Measurements from ENCODE around the gene PRUNE2. TPM values are rescaled to one million over a fixed set of nuclear protein-coding genes. Genes with fewer than 3 reads are reported as not detected.

Gene PRUNE2
- total RNA-seq, 2 experiments from 2014 or later, result 0.38 to 0.44 TPM

- BruUV-seq (replicated peaks), result no TSS peak
- Histone ChIP-seq H3K4me1 (ENCODE audit: insufficient read depth, low read length, poor library complexity, severe bottlenecking) (no peaks in the 10 kb centered on the region), H3K27ac (ENCODE audit: low read depth, low read length, poor library complexity, severe bottlenecking) (no peak overlapping the region), H4K20me1 (ENCODE audit: insufficient read depth, low read length) (no peaks in the 10 kb centered on the region), H3K79me2 (ENCODE audit: insufficient read depth, low read depth, low read length) (no peaks in the 10 kb centered on the region), H3K9me2 (ENCODE audit: insufficient read depth, low read length) (no peaks in the 10 kb centered on the region), H3K36me3 (ENCODE audit: insufficient read depth, low read length) (no peaks in the 10 kb centered on the region), H3K4me3 (ENCODE audit: low read depth, low read length, poor library complexity, severe bottlenecking) (no peak overlapping the region), H2AFZ (ENCODE audit: low read length) (no peak overlapping the region), H3K9me3 (ENCODE audit: low read length) (no peaks in the 10 kb centered on the region), H3K4me2 (ENCODE audit: low read length) (no peak overlapping the region)
- POLR2A ChIA-PET, result interaction anchor here (0.6 to 1.1 kb wide), 2 partner anchors 11 to 256 kb away, joined by 3 to 4 read pairs; no protein-coding TSS in a partner anchor
- no peak for DNase-seq (ENCODE audit: low spot score)
- CTCF ChIA-PET (ENCODE audit: unreplicated experiment), result interaction anchor here (0.6 kb wide), 1 partner anchor 202 kb away, joined by 3 read pairs; no protein-coding TSS in a partner anchor
- intact Hi-C loops (cut with micrococcal nuclease; ENCODE audit: unreplicated experiment), result no loop called here
- TF ChIP-seq, protein P1, sequence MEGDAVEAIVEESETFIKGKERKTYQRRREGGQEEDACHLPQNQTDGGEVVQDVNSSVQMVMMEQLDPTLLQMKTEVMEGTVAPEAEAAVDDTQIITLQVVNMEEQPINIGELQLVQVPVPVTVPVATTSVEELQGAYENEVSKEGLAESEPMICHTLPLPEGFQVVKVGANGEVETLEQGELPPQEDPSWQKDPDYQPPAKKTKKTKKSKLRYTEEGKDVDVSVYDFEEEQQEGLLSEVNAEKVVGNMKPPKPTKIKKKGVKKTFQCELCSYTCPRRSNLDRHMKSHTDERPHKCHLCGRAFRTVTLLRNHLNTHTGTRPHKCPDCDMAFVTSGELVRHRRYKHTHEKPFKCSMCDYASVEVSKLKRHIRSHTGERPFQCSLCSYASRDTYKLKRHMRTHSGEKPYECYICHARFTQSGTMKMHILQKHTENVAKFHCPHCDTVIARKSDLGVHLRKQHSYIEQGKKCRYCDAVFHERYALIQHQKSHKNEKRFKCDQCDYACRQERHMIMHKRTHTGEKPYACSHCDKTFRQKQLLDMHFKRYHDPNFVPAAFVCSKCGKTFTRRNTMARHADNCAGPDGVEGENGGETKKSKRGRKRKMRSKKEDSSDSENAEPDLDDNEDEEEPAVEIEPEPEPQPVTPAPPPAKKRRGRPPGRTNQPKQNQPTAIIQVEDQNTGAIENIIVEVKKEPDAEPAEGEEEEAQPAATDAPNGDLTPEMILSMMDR (conservative IDR thresholded peaks at IDR 0.05; ENCODE audit: low read length), result no peak
- TF ChIP-seq EZH2phosphoT487 (IDR thresholded peaks at IDR 0.05; ENCODE audit: borderline replicate concordance, low read depth, low read length), result no peak
Measured at GRCh38 chr9:76693912-76694311, 212.0 kb downstream of the PRUNE2 start.

DNA sequence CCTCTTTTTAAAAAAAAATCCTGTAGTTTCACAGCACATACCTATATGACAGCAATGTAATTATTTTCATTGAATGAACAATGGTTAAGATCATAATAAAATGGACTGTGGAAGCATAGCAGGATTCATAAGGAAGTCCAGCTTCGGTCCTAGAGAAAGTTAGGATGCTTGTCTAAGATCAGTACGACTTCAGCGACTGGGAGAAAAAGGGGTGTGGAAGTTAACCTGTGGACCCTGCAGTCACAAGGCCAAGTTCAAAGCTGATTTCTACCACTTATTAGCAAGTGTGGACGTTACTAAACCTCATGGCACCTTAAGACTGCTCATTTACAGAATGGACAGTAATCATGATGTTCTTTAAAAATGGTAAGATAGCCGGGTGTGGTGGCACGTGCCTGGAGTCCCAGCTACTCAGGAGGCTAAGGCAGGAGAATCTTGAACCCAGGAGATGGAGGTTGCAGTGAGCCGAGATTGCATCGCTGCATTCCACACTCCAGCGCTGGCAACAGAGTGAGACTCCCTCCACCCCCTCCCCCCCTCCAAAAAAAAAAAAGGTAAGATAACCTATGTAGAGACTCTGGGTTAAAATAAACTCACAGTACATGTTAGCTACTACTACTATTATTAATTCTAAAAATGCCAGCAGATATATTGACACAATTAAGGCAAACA is 213.3 kb downstream of the PRUNE2 start:
- no TSS peak for BruUV-seq (replicated peaks)
- Histone ChIP-seq H3K79me2 (ENCODE audit: insufficient read depth, low read depth, low read length) (no peaks in the 10 kb centered on the region), H3K4me3 (ENCODE audit: low read depth, low read length, poor library complexity, severe bottlenecking) (no peak overlapping the region), H3K9me3 (ENCODE audit: low read length) (no peaks in the 10 kb centered on the region), H3K4me2 (ENCODE audit: low read length) (no peak overlapping the region), H3K9me2 (ENCODE audit: insufficient read depth, low read length) (no peaks in the 10 kb centered on the region), H3K4me1 (ENCODE audit: insufficient read depth, low read length, poor library complexity, severe bottlenecking) (no peaks in the 10 kb centered on the region), H3K27ac (ENCODE audit: low read depth, low read length, poor library complexity, severe bottlenecking) (no peak overlapping the region), H3K36me3 (ENCODE audit: insufficient read depth, low read length) (no peaks in the 10 kb centered on the region), H2AFZ (ENCODE audit: low read length) (peak overlapping the region; percentile 33; the same call in 1 of the 2 replicates), H4K20me1 (ENCODE audit: insufficient read depth, low read length) (no peaks in the 10 kb centered on the region)
- TF ChIP-seq EZH2phosphoT487 (IDR thresholded peaks at IDR 0.05; ENCODE audit: borderline replicate concordance, low read depth, low read length), result no peak
- TF ChIP-seq, protein P1 (conservative IDR thresholded peaks at IDR 0.05; ENCODE audit: low read length), result no peak
- intact Hi-C loops (cut with micrococcal nuclease; ENCODE audit: unreplicated experiment), result no loop called here
- POLR2A ChIA-PET, result interaction anchor here (0.7 to 1.7 kb wide), 3 partner anchors 9 to 63 kb away, joined by 3 to 9 read pairs (median 4); no protein-coding TSS in a partner anchor
- no peak for DNase-seq (ENCODE audit: low spot score)
- CTCF ChIA-PET (ENCODE audit: unreplicated experiment), result no interaction called here

Data from OCI-LY7 (cell line).